Large intestine (tissue), 3 donors: ENCODE data around the gene GBGT1. TPM values are rescaled to one million over a fixed set of nuclear protein-coding genes. Genes with fewer than 3 reads are reported as not detected.

Experiments
- DNase-seq, 2 donors: peaks; one replicate each; pipeline versions ENCODE4 v3.0.0 to v3.0.0-alpha.2; 2013
- H3K27ac ChIP-seq: one replicate; pipeline ENCODE4 v1.5.1; 2013; ENCODE audit warnings: low read length
- H3K27me3 ChIP-seq: 2 replicates; pipeline ENCODE4 v1.6.1; 2013; ENCODE audit warnings: low read length; ENCODE audit not compliant: control insufficient read depth, insufficient read depth
- H3K36me3 ChIP-seq: 2 replicates; pipeline ENCODE4 v1.6.1; 2013; ENCODE audit warnings: low read length; ENCODE audit not compliant: control insufficient read depth, insufficient read depth
- H3K4me1 ChIP-seq: one replicate; pipeline ENCODE4 v1.6.1; 2013; ENCODE audit warnings: low read length; ENCODE audit not compliant: control insufficient read depth, insufficient read depth
- H3K4me3 ChIP-seq: one replicate; pipeline ENCODE4 v1.5.1; 2013; ENCODE audit warnings: low read length
- H3K9me3 ChIP-seq: one replicate; pipeline ENCODE4 v1.6.1; 2013; ENCODE audit warnings: mild to moderate bottlenecking, low read depth, low read length, moderate library complexity; ENCODE audit not compliant: control insufficient read depth
- WGBS: methylation state at CpG from one replicate; pipeline ENCODE4 v1.1.5; 2013; ENCODE audit warnings: low lambda C conversion rate; ENCODE audit not compliant: insufficient coverage; 5-methylcytosine and 5-hydroxymethylcytosine counted together
- polyA plus RNA-seq: library from polyadenylated mRNA; unstranded; fragments of 120-200 nt; gene quantifications from one replicate; pipeline ENCODE4 v1.2.1, GENCODE V29; 2013

Gene GBGT1
- polyA plus RNA-seq, 1 donor = 8.7 TPM

GRCh38 chr9:133113949-133114885 lies 49.5 kb downstream of the GBGT1 start:
- H3K27me3 ChIP-seq = no peaks in the 10 kb centered on the region
- H3K27ac ChIP-seq = peak overlapping the region; percentile 80
- WGBS = no CpG with 5 or more reads among the region's 20 CpGs
- H3K36me3 ChIP-seq = peaks cover 35% of the 10 kb centered on the region
- no peak overlapping the region for H3K4me3 ChIP-seq
- no peaks in the 10 kb centered on the region for H3K9me3 ChIP-seq
- DNase-seq = peak in 1 of 2 donors; percentile 70
- H3K4me1 ChIP-seq = peaks cover 38% of the 10 kb centered on the region

DNA sequence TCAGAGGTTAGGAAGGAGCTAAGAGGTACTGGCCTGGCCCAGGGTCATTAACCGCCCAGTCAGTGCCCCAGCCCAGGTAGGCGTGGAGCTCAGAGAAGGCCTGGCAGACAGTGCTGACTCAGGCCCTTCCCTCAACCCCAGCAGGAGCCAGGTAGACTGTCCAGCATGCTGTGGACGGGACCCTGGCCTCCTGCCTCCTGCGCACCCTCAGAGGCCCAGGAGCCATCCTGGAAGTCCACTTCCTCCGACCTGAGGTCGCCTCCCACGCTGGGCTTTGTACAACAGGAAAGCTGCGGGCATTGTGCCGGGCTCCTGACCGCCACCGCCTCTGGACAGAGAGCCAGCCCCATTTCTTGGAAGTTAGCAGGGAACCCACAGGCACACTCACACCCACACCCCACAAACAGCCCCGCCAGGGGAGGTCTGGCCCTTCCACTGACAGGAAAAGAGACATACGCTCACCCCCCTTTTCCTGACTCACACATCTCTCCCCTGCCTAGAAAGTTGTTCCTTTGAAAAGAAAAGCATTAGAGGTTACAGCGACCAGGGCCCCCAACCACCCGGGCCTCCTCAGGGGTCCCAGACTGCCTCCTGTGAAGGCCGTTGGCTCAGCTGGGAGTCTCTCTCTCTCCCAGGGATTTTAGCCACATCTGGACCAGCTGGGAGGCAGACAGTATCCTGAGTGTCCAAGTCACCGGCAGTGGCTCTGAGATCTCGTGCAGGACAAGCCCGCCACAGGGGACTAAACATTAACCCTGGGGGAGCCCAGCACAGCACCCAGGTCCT lies 50.4 kb downstream of the GBGT1 start:
- Histone ChIP-seq H3K27me3 (no peaks in the 10 kb centered on the region), H3K4me3 (no peak overlapping the region), H3K4me1 (peaks cover 30% of the 10 kb centered on the region), H3K36me3 (peaks cover 44% of the 10 kb centered on the region), H3K9me3 (no peaks in the 10 kb centered on the region), H3K27ac (peak overlapping the region; percentile 80)
- DNase-seq = peak in 1 of 2 donors; percentile 79
- no CpG with 5 or more reads among the region's 19 CpGs for WGBS

GRCh38 chr9:133112663-133113026 lies 51.1 kb downstream of the GBGT1 start:
- Histone ChIP-seq H3K4me3 (no peak overlapping the region), H3K36me3 (peaks cover 50% of the 10 kb centered on the region), H3K27me3 (no peaks in the 10 kb centered on the region), H3K4me1 (peaks cover 30% of the 10 kb centered on the region), H3K27ac (peak overlapping the region; percentile 80), H3K9me3 (no peaks in the 10 kb centered on the region)
- DNase-seq = no peak
- WGBS = no CpG with 5 or more reads among the region's 7 CpGs

DNA sequence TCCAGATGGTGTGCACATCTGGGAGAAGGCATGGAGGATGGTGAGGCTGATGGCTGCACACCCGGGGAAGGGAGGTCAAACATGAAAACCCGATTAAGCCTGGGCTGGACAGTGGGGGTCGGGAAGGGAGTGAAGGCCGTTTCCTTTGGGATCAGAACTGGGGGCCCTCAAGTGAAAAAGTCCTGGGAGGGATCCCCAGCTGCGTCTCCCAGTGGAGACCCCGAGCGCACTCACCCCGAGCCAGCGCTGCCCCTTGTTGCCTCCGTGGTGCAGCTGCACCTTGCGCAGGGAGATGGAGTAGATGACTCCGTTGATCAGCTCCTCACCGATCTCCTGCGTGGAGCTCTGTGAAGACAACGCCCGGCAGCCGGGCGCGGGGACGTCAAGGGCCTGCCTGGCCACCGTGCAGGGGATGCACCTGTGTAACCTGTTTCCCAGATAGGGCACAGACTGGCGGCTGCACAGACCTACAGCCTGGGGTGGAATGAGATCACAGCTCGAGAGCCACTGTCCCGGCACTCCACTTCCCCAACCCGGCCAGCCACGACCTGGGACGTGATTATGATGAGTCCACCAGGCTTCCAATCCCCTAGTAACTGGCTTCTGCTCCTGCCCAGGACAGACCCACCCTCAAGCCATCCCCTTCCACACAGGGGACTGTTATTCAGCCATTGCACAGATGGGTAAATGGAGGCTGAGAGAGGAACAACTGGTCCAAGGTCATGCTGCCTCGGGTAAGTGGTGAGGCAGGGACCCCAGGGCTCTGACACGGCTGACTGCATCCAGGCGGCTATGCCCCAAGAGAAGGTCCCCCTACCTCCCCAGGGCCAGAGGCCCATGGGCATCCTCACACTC lies 51.7 kb downstream of the GBGT1 start:
- no CpG with 5 or more reads among the region's 30 CpGs for WGBS
- no peak for DNase-seq
- H3K27ac ChIP-seq = no peak overlapping the region

DNA sequence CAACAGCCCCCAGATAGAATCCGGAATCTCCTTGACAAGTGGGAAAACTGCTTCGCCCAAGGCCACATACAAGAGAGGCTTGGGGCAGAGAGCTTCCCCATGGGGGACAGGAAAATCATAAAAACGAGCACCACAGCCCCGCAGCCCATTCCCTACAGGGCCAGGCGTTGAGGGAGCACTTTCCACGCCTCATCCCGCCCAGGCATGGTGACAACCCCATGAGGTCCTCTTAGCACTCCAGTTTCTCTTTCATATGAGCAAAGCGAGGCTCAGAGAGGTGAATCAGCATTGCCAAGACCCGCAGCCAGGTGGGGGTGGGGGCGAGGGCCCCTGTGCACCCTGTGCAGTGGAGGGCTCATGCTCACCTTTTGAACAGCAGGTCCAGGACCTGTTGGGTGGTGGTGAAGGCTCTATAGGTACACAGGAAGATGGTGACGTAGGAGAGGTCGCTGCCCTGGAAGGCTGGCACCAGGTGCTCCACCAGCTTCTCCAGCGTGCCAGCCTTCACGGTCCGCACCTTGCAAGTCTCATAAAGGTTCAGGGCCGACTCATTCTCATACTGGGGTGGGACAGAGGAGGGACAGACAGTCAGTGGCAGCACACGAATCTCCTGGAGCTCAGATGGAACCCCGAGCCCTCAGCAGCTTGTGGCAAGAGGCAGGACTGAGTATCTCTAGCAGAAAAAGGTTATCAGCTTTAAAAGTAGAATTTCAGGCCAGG lies 53.6 kb downstream of the GBGT1 start:
- Histone ChIP-seq H3K27me3 (no peaks in the 10 kb centered on the region), H3K36me3 (peaks cover 64% of the 10 kb centered on the region), H3K4me1 (peaks cover 26% of the 10 kb centered on the region), H3K4me3 (no peak overlapping the region), H3K27ac (no peak overlapping the region), H3K9me3 (no peaks in the 10 kb centered on the region)
- no peak for DNase-seq
- no CpG with 5 or more reads among the region's 18 CpGs for WGBS

More for the DNA sequence above, 51.7 kb downstream of the GBGT1 start:
- Histone ChIP-seq H3K4me1 (peaks cover 30% of the 10 kb centered on the region), H3K36me3 (peaks cover 55% of the 10 kb centered on the region), H3K9me3 (no peaks in the 10 kb centered on the region), H3K27me3 (no peaks in the 10 kb centered on the region), H3K4me3 (no peak overlapping the region)

DNA sequence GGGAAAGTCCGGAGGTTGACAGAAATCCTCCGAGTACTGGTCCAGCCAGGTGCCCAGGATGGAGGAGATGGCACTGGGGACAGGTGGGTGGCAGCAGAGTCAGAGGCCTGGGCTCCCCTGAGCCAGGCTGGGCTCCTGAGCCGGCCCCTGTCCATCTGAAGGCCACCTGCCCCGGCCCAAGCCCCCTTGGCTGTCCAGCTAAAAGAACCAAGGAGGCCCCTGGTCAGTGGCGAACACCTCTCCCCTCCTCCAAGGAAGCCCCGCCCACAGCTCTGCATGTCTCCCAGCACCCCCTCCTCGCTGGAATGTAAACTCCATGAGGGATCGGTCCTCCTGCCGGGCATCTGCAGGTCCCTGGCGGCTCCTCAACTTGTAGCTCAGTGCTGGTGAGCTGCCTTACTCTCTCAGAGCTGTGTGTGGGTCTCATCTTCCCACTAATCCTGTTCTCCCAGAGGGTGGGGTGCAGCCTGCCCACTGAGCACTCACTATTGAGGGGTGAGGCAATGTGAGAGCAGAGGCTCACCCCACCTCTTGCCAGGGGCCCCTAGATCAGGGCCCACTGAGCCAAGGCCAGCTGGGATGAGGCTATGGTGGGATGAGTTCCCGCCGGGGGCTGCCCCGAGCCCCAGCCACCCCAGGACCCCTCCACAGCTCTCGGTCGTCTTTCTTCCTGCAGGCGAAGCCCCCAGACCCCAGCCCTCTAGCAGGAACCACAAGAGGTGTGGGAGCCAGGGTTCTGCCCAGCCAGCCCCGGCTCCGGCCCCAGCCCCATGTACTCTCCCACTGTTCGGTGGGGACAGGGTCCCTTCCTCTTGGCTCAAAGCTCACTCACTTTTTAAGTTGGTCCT lies 54.7 kb downstream of the GBGT1 start:
- Histone ChIP-seq H3K27me3 (no peaks in the 10 kb centered on the region), H3K36me3 (peaks cover 73% of the 10 kb centered on the region), H3K27ac (no peak overlapping the region), H3K9me3 (no peaks in the 10 kb centered on the region), H3K4me1 (peaks cover 16% of the 10 kb centered on the region), H3K4me3 (no peak overlapping the region)
- no peak for DNase-seq
- WGBS = 100% methylated on average over 1 of the region's 19 CpGs

DNA sequence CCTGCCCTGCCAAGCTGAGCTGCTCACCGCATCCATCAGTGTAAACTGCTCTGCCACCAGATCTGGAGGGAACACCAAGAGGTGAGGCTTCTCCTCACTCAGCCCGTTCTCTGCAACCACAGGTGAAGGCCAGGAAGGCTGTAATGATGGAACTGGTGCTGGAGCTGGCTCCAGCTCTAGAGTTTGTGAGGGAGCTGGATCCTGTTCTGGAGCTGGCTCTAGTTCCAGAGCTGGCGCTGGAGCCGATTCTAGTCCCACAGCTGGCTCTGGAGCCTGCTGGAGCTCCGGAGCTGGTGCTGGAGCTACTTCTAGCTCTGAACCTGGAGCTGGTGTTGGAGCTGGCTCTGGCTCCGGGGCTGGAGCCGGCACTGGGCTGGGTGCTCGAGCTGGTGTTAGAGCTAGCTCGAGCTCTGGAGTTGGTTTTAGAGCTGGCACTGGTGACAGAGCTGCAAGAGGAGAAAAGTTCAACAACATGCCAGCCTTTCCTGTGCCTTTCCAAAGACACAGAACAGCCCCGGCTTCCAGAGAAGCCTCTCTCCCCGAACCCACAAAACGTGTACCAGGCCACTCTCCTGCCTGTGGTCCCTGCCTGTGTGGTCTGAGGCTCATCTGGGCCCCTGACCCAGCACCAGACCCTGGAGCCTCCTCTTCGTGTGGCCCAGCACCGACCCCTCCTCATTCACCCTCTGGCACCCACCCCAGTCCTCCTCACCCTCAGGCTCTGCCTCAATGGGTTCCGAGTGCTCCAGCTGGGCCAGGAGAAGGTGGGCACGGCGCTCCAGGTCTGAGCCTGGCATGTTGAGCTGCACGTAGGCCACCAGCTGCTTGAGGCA lies 55.5 kb downstream of the GBGT1 start:
- no peak overlapping the region for H3K27ac ChIP-seq
- no peak for DNase-seq
- WGBS = no CpG with 5 or more reads among the region's 18 CpGs

DNA sequence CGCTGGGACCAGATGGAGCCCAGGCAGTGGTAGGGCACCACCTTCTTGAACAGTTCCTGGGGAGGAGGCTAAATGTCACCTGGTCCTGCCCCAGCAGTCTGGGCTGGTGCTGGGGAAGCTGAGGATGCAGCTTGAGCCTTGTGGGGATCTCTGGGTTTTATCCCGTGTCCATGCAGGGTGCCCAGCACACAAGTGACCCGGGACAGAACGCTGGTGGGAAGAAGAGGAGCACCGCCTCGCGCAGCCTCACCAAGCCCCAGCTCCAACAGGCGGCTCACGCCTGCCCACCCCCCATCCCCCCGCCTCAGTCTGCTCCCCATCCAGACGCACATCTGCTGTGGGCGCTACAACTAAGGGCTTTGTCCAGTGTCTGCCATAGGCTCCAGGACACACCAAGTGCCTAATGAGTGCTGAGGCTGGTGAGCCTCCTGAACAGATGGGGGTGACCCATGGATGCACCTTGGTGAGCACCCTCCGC lies 56.4 kb downstream of the GBGT1 start:
- Histone ChIP-seq H3K27me3 (no peaks in the 10 kb centered on the region), H3K4me1 (peaks cover 3% of the 10 kb centered on the region), H3K27ac (no peak overlapping the region), H3K36me3 (peaks cover 89% of the 10 kb centered on the region), H3K9me3 (no peaks in the 10 kb centered on the region), H3K4me3 (no peak overlapping the region)
- DNase-seq = no peak
- WGBS = no CpG with 5 or more reads among the region's 13 CpGs

More for the DNA sequence above, 55.5 kb downstream of the GBGT1 start:
- H3K4me3 ChIP-seq = no peak overlapping the region
- H3K9me3 ChIP-seq = no peaks in the 10 kb centered on the region
- peaks cover 81% of the 10 kb centered on the region for H3K36me3 ChIP-seq
- no peaks in the 10 kb centered on the region for H3K27me3 ChIP-seq
- peaks cover 10% of the 10 kb centered on the region for H3K4me1 ChIP-seq
